HS-27A (cell line): Measurements from ENCODE around the gene ABI1.

Experiments used
- DNase-seq: peaks from one replicate; pipeline ENCODE4 v3.0.0-alpha.2; 2012; ENCODE audit warnings: low read depth, missing footprints

Gene ABI1

GRCh38 chr10:26714415-26715136, 146.2 kb downstream of the ABI1 start:
- DNase-seq: no peak

- DNase-seq: no peak
Measured at GRCh38 chr10:26711324-26711723, 149.4 kb downstream of the ABI1 start.

GRCh38 chr10:26706936-26707335, 153.8 kb downstream of the ABI1 start:
- no peak for DNase-seq

- DNase-seq: no peak
Measured at GRCh38 chr10:26706206-26706605, 154.6 kb downstream of the ABI1 start.

GRCh38 chr10:26703974-26704373, 156.8 kb downstream of the ABI1 start:
- DNase-seq: no peak

GRCh38 chr10:26703096-26703495, 157.7 kb downstream of the ABI1 start:
- no peak for DNase-seq

- DNase-seq: no peak
Measured at GRCh38 chr10:26700884-26701630, 159.7 kb downstream of the ABI1 start.

- no peak for DNase-seq
Measured at GRCh38 chr10:26699631-26700030, 161.1 kb downstream of the ABI1 start.

GRCh38 chr10:26698909-26699308, 161.8 kb downstream of the ABI1 start:
- no peak for DNase-seq

GRCh38 chr10:26697922-26698608, 162.7 kb downstream of the ABI1 start:
- DNase-seq: no peak

GRCh38 chr10:26697163-26697921, 163.4 kb downstream of the ABI1 start, which contains the start of gene PDSS1:
Gene PDSS1 (plus strand): TSS chr10:26697701. CDS start chr10:26697712, 11 bp downstream.
- no peak for DNase-seq

GRCh38 chr10:26696786-26697162, 164.0 kb downstream of the ABI1 start:
- no peak for DNase-seq
